ENCODE results near the gene GFRA4.
A peak's percentile ranks its signal among the peaks of the same experiment; 100 is the strongest.

GFRA4 gene

GRCh38 chr20:3693376-3693775 is 30.2 kb upstream of the GFRA4 start:
- DNase-seq, result no peak

GRCh38 chr20:3692706-3693294 is 29.6 kb upstream of the GFRA4 start:
- no peak for DNase-seq

GRCh38 chr20:3691897-3692296 is 28.7 kb upstream of the GFRA4 start:
- DNase-seq, result no peak

GRCh38 chr20:3691306-3691705 is 28.1 kb upstream of the GFRA4 start:
- DNase-seq, result no peak

- no peak for DNase-seq
Observed at GRCh38 chr20:3690413-3690812, 27.2 kb upstream of the GFRA4 start.

- no peak for DNase-seq
Observed at GRCh38 chr20:3689978-3690377, 26.8 kb upstream of the GFRA4 start.

GRCh38 chr20:3687655-3688054 is 24.5 kb upstream of the GFRA4 start:
- DNase-seq, result peak; percentile 23

- DNase-seq, result no peak
Observed at GRCh38 chr20:3686867-3687321, 23.7 kb upstream of the GFRA4 start.

- DNase-seq, result no peak
Observed at GRCh38 chr20:3686421-3686820, 23.2 kb upstream of the GFRA4 start.

GRCh38 chr20:3685341-3685740 is 22.1 kb upstream of the GFRA4 start:
- DNase-seq, result no peak

- peak; percentile 36 for DNase-seq
Observed at GRCh38 chr20:3681931-3682781, 19.0 kb upstream of the GFRA4 start, which contains the start of gene ADAM33. Gene ADAM33, minus strand, starts transcription at chr20:3682010. Its CDS starts 6 bp downstream, at chr20:3682004.

- DNase-seq, result no peak
Observed at GRCh38 chr20:3681352-3681930, 18.2 kb upstream of the GFRA4 start.

GRCh38 chr20:3680701-3681351 is 17.6 kb upstream of the GFRA4 start:
- DNase-seq, result no peak

GRCh38 chr20:3679749-3680700 is 16.8 kb upstream of the GFRA4 start:
- DNase-seq, result no peak

- DNase-seq, result no peak
Observed at GRCh38 chr20:3678856-3679720, 15.9 kb upstream of the GFRA4 start.

- DNase-seq, result no peak
Observed at GRCh38 chr20:3678198-3678597, 15.0 kb upstream of the GFRA4 start.

GRCh38 chr20:3677733-3678132 is 14.5 kb upstream of the GFRA4 start:
- no peak for DNase-seq

GRCh38 chr20:3674995-3675900 is 12.0 kb upstream of the GFRA4 start:
- DNase-seq, result no peak

GRCh38 chr20:3674447-3674846 is 11.2 kb upstream of the GFRA4 start:
- peak; percentile 25 for DNase-seq

Measured in DMS53 (cell line).